HG03135 (cell line): ENCODE measurements around the gene SNX19.
"Not testable (repeated sequence)": the region's sequence is repeated elsewhere in the genome, so short reads cannot be mapped to it uniquely, and the experiment has no call there.

Experiments
- ATAC-seq: cut with Tn5 transposase; IDR thresholded peaks from one replicate; pipeline ENCODE4 v1.9.1; 2021; ENCODE audit warnings: mild to moderate bottlenecking, moderate library complexity; ENCODE audit not compliant: unreplicated experiment

Gene SNX19

GRCh38 chr11:130874396-130874795 lies 41.9 kb downstream of the SNX19 start:
- ATAC-seq, result no peak

- ATAC-seq, result no peak
These were observed 42.5 kb downstream of the SNX19 start for GRCh38 chr11:130873761-130874160.

GRCh38 chr11:130872981-130873380 lies 43.3 kb downstream of the SNX19 start:
- no peak for ATAC-seq

- no peak for ATAC-seq
These were observed 43.8 kb downstream of the SNX19 start for GRCh38 chr11:130872513-130872912.

- no peak for ATAC-seq
These were observed 44.2 kb downstream of the SNX19 start for GRCh38 chr11:130872102-130872501.

GRCh38 chr11:130871616-130872015 lies 44.7 kb downstream of the SNX19 start:
- ATAC-seq, result no peak

GRCh38 chr11:130868721-130869390 lies 47.4 kb downstream of the SNX19 start:
- no peak for ATAC-seq

- ATAC-seq, result no peak
These were observed 48.1 kb downstream of the SNX19 start for GRCh38 chr11:130868086-130868710.

- no peak for ATAC-seq
These were observed 49.4 kb downstream of the SNX19 start for GRCh38 chr11:130866831-130867230.

GRCh38 chr11:130865774-130866114 lies 50.5 kb downstream of the SNX19 start:
- no peak for ATAC-seq

- ATAC-seq, result no peak
These were observed 51.0 kb downstream of the SNX19 start for GRCh38 chr11:130865091-130865773.

- ATAC-seq, result peak; percentile 84
These were observed 54.1 kb downstream of the SNX19 start for GRCh38 chr11:130861902-130862860.

GRCh38 chr11:130861283-130861682 lies 55.0 kb downstream of the SNX19 start:
- no peak for ATAC-seq

- ATAC-seq, result no peak
These were observed 56.4 kb downstream of the SNX19 start for GRCh38 chr11:130859886-130860285.

- ATAC-seq, result no peak
These were observed 58.1 kb downstream of the SNX19 start for GRCh38 chr11:130858215-130858614.

- not testable (repeated sequence) for ATAC-seq
These were observed 60.6 kb downstream of the SNX19 start for GRCh38 chr11:130855707-130856106.

- no peak for ATAC-seq
These were observed 61.8 kb downstream of the SNX19 start for GRCh38 chr11:130854483-130854882.

- no peak for ATAC-seq
These were observed 63.7 kb downstream of the SNX19 start for GRCh38 chr11:130852589-130852988.

GRCh38 chr11:130850185-130850944 lies 65.9 kb downstream of the SNX19 start:
- no peak for ATAC-seq

GRCh38 chr11:130849215-130849568 lies 67.1 kb downstream of the SNX19 start:
- ATAC-seq, result no peak
